Large intestine (tissue), 3 donors: ENCODE measurements around the gene DISC1. TPM values are rescaled to one million over a fixed set of nuclear protein-coding genes. Genes with fewer than 3 reads are reported as not detected.
"Not testable (repeated sequence)": the region's sequence is repeated elsewhere in the genome, so short reads cannot be mapped to it uniquely, and the experiment has no call there.

Experiments
- DNase-seq, 2 donors: peaks; one replicate each; pipeline versions ENCODE4 v3.0.0 to v3.0.0-alpha.2; 2013
- H3K27ac ChIP-seq: one replicate; pipeline ENCODE4 v1.5.1; 2013; ENCODE audit warnings: low read length
- H3K27me3 ChIP-seq: 2 replicates; pipeline ENCODE4 v1.6.1; 2013; ENCODE audit warnings: low read length; ENCODE audit not compliant: control insufficient read depth, insufficient read depth
- H3K36me3 ChIP-seq: 2 replicates; pipeline ENCODE4 v1.6.1; 2013; ENCODE audit warnings: low read length; ENCODE audit not compliant: control insufficient read depth, insufficient read depth
- H3K4me1 ChIP-seq: one replicate; pipeline ENCODE4 v1.6.1; 2013; ENCODE audit warnings: low read length; ENCODE audit not compliant: control insufficient read depth, insufficient read depth
- H3K4me3 ChIP-seq: one replicate; pipeline ENCODE4 v1.5.1; 2013; ENCODE audit warnings: low read length
- H3K9me3 ChIP-seq: one replicate; pipeline ENCODE4 v1.6.1; 2013; ENCODE audit warnings: mild to moderate bottlenecking, low read depth, low read length, moderate library complexity; ENCODE audit not compliant: control insufficient read depth
- WGBS: methylation state at CpG from one replicate; pipeline ENCODE4 v1.1.5; 2013; ENCODE audit warnings: low lambda C conversion rate; ENCODE audit not compliant: insufficient coverage; 5-methylcytosine and 5-hydroxymethylcytosine counted together
- polyA plus RNA-seq: library from polyadenylated mRNA; unstranded; fragments of 120-200 nt; gene quantifications from one replicate; pipeline ENCODE4 v1.2.1, GENCODE V29; 2013

Gene DISC1
- polyA plus RNA-seq, 1 donor: 2.4 TPM

- WGBS: no CpG with 5 or more reads among the region's 2 CpGs
- H3K4me3 ChIP-seq, H3K27me3 ChIP-seq, DNase-seq, H3K4me1 ChIP-seq, H3K36me3 ChIP-seq, H3K9me3 ChIP-seq, H3K27ac ChIP-seq: not testable (repeated sequence)
Observed at GRCh38 chr1:231636922-231637321, 10.3 kb downstream of the DISC1 start.

- Histone ChIP-seq H3K36me3 (no peaks in the 10 kb centered on the region), H3K4me1 (no peaks in the 10 kb centered on the region), H3K27me3 (no peaks in the 10 kb centered on the region), H3K27ac (no peak overlapping the region), H3K4me3 (no peak overlapping the region), H3K9me3 (no peaks in the 10 kb centered on the region)
- no peak for DNase-seq
- 93% methylated on average over 1 of the region's 1 CpG for WGBS
Observed at GRCh38 chr1:231638647-231639046, 12.1 kb downstream of the DISC1 start.

- Histone ChIP-seq H3K27ac (no peak overlapping the region), H3K4me3 (no peak overlapping the region), H3K36me3 (no peaks in the 10 kb centered on the region), H3K9me3 (no peaks in the 10 kb centered on the region), H3K27me3 (no peaks in the 10 kb centered on the region), H3K4me1 (no peaks in the 10 kb centered on the region)
- DNase-seq: no peak
- no CpG with 5 or more reads among the region's 1 CpG for whole genome bisulfite sequencing
Observed at GRCh38 chr1:231639819-231640218, 13.2 kb downstream of the DISC1 start.

- DNase-seq, H3K4me1 ChIP-seq, H3K36me3 ChIP-seq, H3K27ac ChIP-seq, H3K27me3 ChIP-seq, H3K9me3 ChIP-seq, H3K4me3 ChIP-seq: not testable (repeated sequence)
- no CpG with 5 or more reads among the region's 9 CpGs for WGBS
Observed at GRCh38 chr1:231641444-231641843, 14.9 kb downstream of the DISC1 start.

GRCh38 chr1:231642061-231642460, 15.5 kb downstream of the DISC1 start:
- not testable (repeated sequence) for DNase-seq, H3K27ac ChIP-seq, H3K27me3 ChIP-seq, H3K4me1 ChIP-seq, H3K9me3 ChIP-seq, H3K36me3 ChIP-seq, H3K4me3 ChIP-seq
- 100% methylated on average over 1 of the region's 36 CpGs for WGBS

GRCh38 chr1:231642618-231643017, 16.0 kb downstream of the DISC1 start:
- no peak for DNase-seq
- H3K9me3 ChIP-seq: no peaks in the 10 kb centered on the region
- H3K4me3 ChIP-seq: no peak overlapping the region
- no peaks in the 10 kb centered on the region for H3K4me1 ChIP-seq
- no peak overlapping the region for H3K27ac ChIP-seq
- H3K36me3 ChIP-seq: no peaks in the 10 kb centered on the region
- no CpG with 5 or more reads among the region's 2 CpGs for WGBS
- H3K27me3 ChIP-seq: no peaks in the 10 kb centered on the region

GRCh38 chr1:231643071-231643934, 16.7 kb downstream of the DISC1 start:
- H3K36me3 ChIP-seq: no peaks in the 10 kb centered on the region
- 100% methylated on average over 3 of the region's 13 CpGs for whole genome bisulfite sequencing
- H3K27me3 ChIP-seq: no peaks in the 10 kb centered on the region
- no peak overlapping the region for H3K4me3 ChIP-seq
- no peak for DNase-seq
- H3K4me1 ChIP-seq: no peaks in the 10 kb centered on the region
- no peak overlapping the region for H3K27ac ChIP-seq
- H3K9me3 ChIP-seq: no peaks in the 10 kb centered on the region

GRCh38 chr1:231643935-231644237, 17.3 kb downstream of the DISC1 start:
- Histone ChIP-seq H3K4me1 (no peaks in the 10 kb centered on the region), H3K27me3 (no peaks in the 10 kb centered on the region), H3K9me3 (no peaks in the 10 kb centered on the region), H3K36me3 (no peaks in the 10 kb centered on the region), H3K4me3 (no peak overlapping the region), H3K27ac (no peak overlapping the region)
- DNase-seq: no peak

GRCh38 chr1:231645634-231646033, 19.0 kb downstream of the DISC1 start:
- H3K4me1 ChIP-seq, H3K4me3 ChIP-seq, DNase-seq, H3K27ac ChIP-seq, H3K27me3 ChIP-seq, H3K36me3 ChIP-seq, H3K9me3 ChIP-seq: not testable (repeated sequence)
- 100% methylated on average over 2 of the region's 6 CpGs for WGBS

- H3K4me1 ChIP-seq, H3K27ac ChIP-seq, H3K27me3 ChIP-seq, H3K36me3 ChIP-seq, H3K9me3 ChIP-seq, H3K4me3 ChIP-seq, DNase-seq: not testable (repeated sequence)
- no CpG with 5 or more reads among the region's 4 CpGs for WGBS
Observed at GRCh38 chr1:231646165-231646564, 19.6 kb downstream of the DISC1 start.

GRCh38 chr1:231651621-231652260, 25.2 kb downstream of the DISC1 start:
- H3K36me3 ChIP-seq, H3K4me1 ChIP-seq, H3K4me3 ChIP-seq, DNase-seq, H3K27me3 ChIP-seq, H3K27ac ChIP-seq, H3K9me3 ChIP-seq: not testable (repeated sequence)
- no CpG with 5 or more reads among the region's 10 CpGs for WGBS
